Keratinocyte (primary cell): ENCODE measurements around the gene PLA2G2D. TPM values are rescaled to one million over a fixed set of nuclear protein-coding genes. Genes with fewer than 3 reads are reported as not detected.

ENCODE experiments used
- DNase-seq: peaks from one replicate; pipeline ENCODE4 v3.0.0-alpha.2; 2011; ENCODE audit warnings: low read depth, missing footprints, low spot score
- FAIRE-seq: peaks from 2 replicates; lab custom pipeline; 2011; peaks lifted over from hg19 to GRCh38; lab: Jason Lieb, UNC
- H2AFZ ChIP-seq: 2 replicates; pipeline ENCODE4 v1.6.0; 2012; ENCODE audit warnings: low read length, control low read depth, inconsistent platforms; ENCODE audit not compliant: control insufficient read depth
- H3K27ac ChIP-seq: 2 replicates; pipeline ENCODE4 v1.5.1; 2011; ENCODE audit warnings: low read length; ENCODE audit not compliant: control insufficient read depth, insufficient read depth
- H3K27me3 ChIP-seq: 3 replicates; pipeline ENCODE4 v1.6.0; 2011; ENCODE audit warnings: low read length; ENCODE audit not compliant: control insufficient read depth, insufficient read depth; ENCODE audit errors: extremely low read depth
- H3K36me3 ChIP-seq, 2 experiments: 2 replicates in 1 of 2; 3 replicates in 1 of 2; pipeline ENCODE4 v1.5.1; 2011; ENCODE audit warnings: low read length in 2 of 2, mild to moderate bottlenecking in 1 of 2; ENCODE audit not compliant: control insufficient read depth in 2 of 2, insufficient read depth in 2 of 2; ENCODE audit errors: extremely low read depth in 1 of 2
- H3K4me1 ChIP-seq: 3 replicates; pipeline ENCODE4 v1.5.1; 2011; ENCODE audit warnings: low read length; ENCODE audit not compliant: control insufficient read depth, insufficient read depth; ENCODE audit errors: extremely low read depth
- H3K4me2 ChIP-seq: 3 replicates; pipeline ENCODE4 v1.6.0; 2011; ENCODE audit warnings: low read depth, low read length; ENCODE audit not compliant: control insufficient read depth, insufficient read depth; ENCODE audit errors: extremely low read depth
- H3K4me3 ChIP-seq, 3 experiments: fragments of 200-600 bp in 1 of 3; sonication (generic) in 1 of 3; 2 replicates in 2 of 3; 3 replicates in 1 of 3; pipeline ENCODE4 v1.5.1; 2011 to 2016; ENCODE audit warnings: low read length in 3 of 3, mild to moderate bottlenecking in 3 of 3, control low read depth in 2 of 3, inconsistent platforms in 1 of 3, low read depth in 1 of 3, mixed read lengths in 1 of 3, mixed run types in 1 of 3, moderate library complexity in 1 of 3; ENCODE audit not compliant: control insufficient read depth in 2 of 3, insufficient read depth in 2 of 3; ENCODE audit errors: extremely low read depth in 1 of 3
- H3K79me2 ChIP-seq: 2 replicates; pipeline ENCODE4 v1.6.0; 2012; ENCODE audit warnings: low read length; ENCODE audit not compliant: control insufficient read depth, insufficient read depth
- H3K9ac ChIP-seq: 3 replicates; pipeline ENCODE4 v1.6.0; 2011; ENCODE audit warnings: low read length; ENCODE audit not compliant: control insufficient read depth, insufficient read depth; ENCODE audit errors: extremely low read depth
- H3K9me1 ChIP-seq: 3 replicates; pipeline ENCODE4 v1.6.0; 2011; ENCODE audit warnings: low read length; ENCODE audit not compliant: control insufficient read depth, insufficient read depth; ENCODE audit errors: extremely low read depth
- H3K9me3 ChIP-seq: 2 replicates; pipeline ENCODE4 v1.5.1; 2012; ENCODE audit warnings: low read depth, low read length; ENCODE audit not compliant: control insufficient read depth
- H4K20me1 ChIP-seq: 3 replicates; pipeline ENCODE4 v1.6.0; 2011; ENCODE audit warnings: low read length; ENCODE audit not compliant: control insufficient read depth, insufficient read depth; ENCODE audit errors: extremely low read depth
- CTCF ChIP-seq, 3 experiments: IDR thresholded peaks in 1 of 3; conservative IDR thresholded peaks in 1 of 3; optimal IDR thresholded peaks in 1 of 3; 2 replicates in 2 of 3; 3 replicates in 1 of 3; pipeline versions ENCODE3 to v1.5.1; 2011; ENCODE audit warnings: low read length in 3 of 3, mild to moderate bottlenecking in 3 of 3, moderate library complexity in 2 of 3, control low read depth in 1 of 3, inconsistent platforms in 1 of 3; ENCODE audit not compliant: insufficient read depth in 2 of 3; ENCODE audit errors: extremely low read depth in 1 of 3
- EZH2 ChIP-seq: IDR thresholded peaks from one replicate; pipeline ENCODE4 v1.6.1; 2012; ENCODE audit warnings: inconsistent platforms, mild to moderate bottlenecking, low read length, moderate library complexity
- dilution Hi-C: fragments of 300-500 bp; cut with MboI; formaldehyde crosslinking; loops from one replicate; pipeline ENCODE4 v1.7.0; 2020; ENCODE audit warnings: low sequenced_read_pairs; ENCODE audit not compliant: extremely low pct_ligation_motif_present
- polyA plus RNA-seq, 5 experiments: library from polyadenylated mRNA; depleted of rRNA in 3 of 5; stranded (reverse) in 3 of 5; stranded (forward) in 1 of 5; unstranded in 1 of 5; fragments of >200 nt; gene quantifications; 1 replicate in 1 of 5; 2 replicates in 3 of 5; 3 replicates in 1 of 5; pipeline versions ENCODE4 v1.2.1 to v1.2.3, GENCODE V29; 2011 to 2012; ENCODE audit warnings: missing spikeins in 2 of 5, low read depth in 1 of 5, low replicate concordance in 1 of 5

Gene PLA2G2D
- polyA plus RNA-seq, 1 donor (not counting 4 experiments of a cell fraction or from before 2014, with no cell fraction given), result not detected

- DNase-seq (no peak), FAIRE-seq (no peak)
- Histone ChIP-seq H3K9me1 (no peaks in the 10 kb centered on the region), H4K20me1 (no peaks in the 10 kb centered on the region), H3K4me2 (no peak overlapping the region), H3K36me3 (no peaks in the 10 kb centered on the region), H3K9me3 (peaks cover 4% of the 10 kb centered on the region), H3K4me3 (no peak overlapping the region), H3K4me1 (no peaks in the 10 kb centered on the region), H3K79me2 (no peaks in the 10 kb centered on the region), H3K27me3 (peaks cover 11% of the 10 kb centered on the region), H3K9ac (no peak overlapping the region), H3K27ac (no peak overlapping the region), H2AFZ (no peak overlapping the region)
- TF ChIP-seq CTCF (optimal IDR thresholded peaks at IDR 0.05 in 1 of 3, IDR thresholded peaks at IDR 0.05 in 1 of 3, conservative IDR thresholded peaks at IDR 0.05 in 1 of 3; ENCODE audit: extremely low read depth in 1 of 3, insufficient read depth in 2 of 3, low read length in 3 of 3), result no peak
- TF ChIP-seq EZH2, result no peak
- dilution Hi-C loops, result no loop called here
These were observed 25.4 kb downstream of the PLA2G2D start for GRCh38 chr1:20093940-20094391.

- no peaks in the 10 kb centered on the region for H3K4me1 ChIP-seq
- H3K9me1 ChIP-seq, result no peaks in the 10 kb centered on the region
- no peaks in the 10 kb centered on the region for H4K20me1 ChIP-seq
- H3K27ac ChIP-seq, result no peak overlapping the region
- TF ChIP-seq CTCF (optimal IDR thresholded peaks at IDR 0.05 in 1 of 3, IDR thresholded peaks at IDR 0.05 in 1 of 3, conservative IDR thresholded peaks at IDR 0.05 in 1 of 3; ENCODE audit: extremely low read depth in 1 of 3, insufficient read depth in 2 of 3, low read length in 3 of 3) (no peak), EZH2 (no peak)
- H3K36me3 ChIP-seq, result no peaks in the 10 kb centered on the region
- H3K4me3 ChIP-seq, result no peak overlapping the region
- dilution Hi-C loops, result no loop called here
- H3K27me3 ChIP-seq, result peaks cover 8% of the 10 kb centered on the region
- no peaks in the 10 kb centered on the region for H3K79me2 ChIP-seq
- FAIRE-seq (no peak), DNase-seq (no peak)
- H3K4me2 ChIP-seq, result no peak overlapping the region
- no peak overlapping the region for H2AFZ ChIP-seq
- no peak overlapping the region for H3K9ac ChIP-seq
- peaks cover 4% of the 10 kb centered on the region for H3K9me3 ChIP-seq
These were observed 26.0 kb downstream of the PLA2G2D start for GRCh38 chr1:20093303-20093702.
